Measurements from ENCODE around the gene CD2BP2. TPM values are rescaled to one million over a fixed set of nuclear protein-coding genes. Genes with fewer than 3 reads are reported as not detected.

Gene CD2BP2
- total RNA-seq, 1 experiment from 2014 or later = 30.0 TPM

DNA sequence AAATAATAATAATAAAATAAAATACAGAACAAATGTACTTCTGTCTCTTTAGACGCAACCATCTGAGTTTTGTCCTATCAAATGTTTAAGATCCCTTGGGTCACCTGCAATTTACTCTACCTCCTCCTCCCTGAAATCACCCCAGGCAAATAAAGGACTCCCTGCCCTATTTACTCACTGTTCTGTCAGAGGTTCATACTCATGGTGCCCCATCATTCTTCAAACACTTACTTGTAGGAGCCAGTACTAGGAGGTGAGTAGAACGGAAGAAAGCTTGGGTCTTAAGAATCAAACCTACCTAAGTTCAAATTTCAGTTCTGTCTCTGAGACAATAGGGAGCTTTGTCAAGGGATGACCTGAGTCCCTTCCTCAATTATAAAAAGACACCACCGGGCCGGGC lies 11.4 kb upstream of the CD2BP2 start:
- Histone ChIP-seq H2AFZ (ENCODE audit: low read length) (no peak overlapping the region), H3K36me3 (ENCODE audit: low read depth, low read length) (no peaks in the 10 kb centered on the region; the same call in 1 of the 2 replicates), H3K27me3 (ENCODE audit: low read length) (no peaks in the 10 kb centered on the region), H3K27ac (ENCODE audit: low read length) (peak overlapping the region; percentile 55), H3K79me2 (ENCODE audit: low read length) (peaks cover 75% of the 10 kb centered on the region), H3K9me2 (replicated peaks; ENCODE audit: low read length) (no peaks in the 10 kb centered on the region), H3K4me3 (ENCODE audit: low read length) (peak overlapping the region; percentile 94), H3F3A (ENCODE audit: low read length, unreplicated experiment) (no peaks in the 10 kb centered on the region), H3K9me3 (ENCODE audit: low read length) (no peaks in the 10 kb centered on the region), H3K9ac (ENCODE audit: low read length) (no peak overlapping the region; the same call in 1 of the 2 replicates), H3K4me2 (ENCODE audit: low read length) (peak overlapping the region; percentile 100), H3K4me1 (ENCODE audit: insufficient read depth, low read length) (peaks cover 19% of the 10 kb centered on the region), H4K20me1 (ENCODE audit: low read length) (peaks cover 19% of the 10 kb centered on the region)
- ATAC-seq (peak; percentile 1; the same call in 1 of the 2 replicates), DNase-seq (peak; percentile 67)
- CTCF ChIA-PET = no interaction called here
- POLR2A ChIA-PET (ENCODE audit: unreplicated experiment) = no interaction called here
- BruUV-seq (replicated peaks) = no TSS peak
- intact Hi-C loops (cut with micrococcal nuclease) = loop anchor here (5.0 kb wide), 1 partner anchor 41 kb away; the partner anchor contains the start of gene ZNF771
- TF ChIP-seq, protein P1, sequence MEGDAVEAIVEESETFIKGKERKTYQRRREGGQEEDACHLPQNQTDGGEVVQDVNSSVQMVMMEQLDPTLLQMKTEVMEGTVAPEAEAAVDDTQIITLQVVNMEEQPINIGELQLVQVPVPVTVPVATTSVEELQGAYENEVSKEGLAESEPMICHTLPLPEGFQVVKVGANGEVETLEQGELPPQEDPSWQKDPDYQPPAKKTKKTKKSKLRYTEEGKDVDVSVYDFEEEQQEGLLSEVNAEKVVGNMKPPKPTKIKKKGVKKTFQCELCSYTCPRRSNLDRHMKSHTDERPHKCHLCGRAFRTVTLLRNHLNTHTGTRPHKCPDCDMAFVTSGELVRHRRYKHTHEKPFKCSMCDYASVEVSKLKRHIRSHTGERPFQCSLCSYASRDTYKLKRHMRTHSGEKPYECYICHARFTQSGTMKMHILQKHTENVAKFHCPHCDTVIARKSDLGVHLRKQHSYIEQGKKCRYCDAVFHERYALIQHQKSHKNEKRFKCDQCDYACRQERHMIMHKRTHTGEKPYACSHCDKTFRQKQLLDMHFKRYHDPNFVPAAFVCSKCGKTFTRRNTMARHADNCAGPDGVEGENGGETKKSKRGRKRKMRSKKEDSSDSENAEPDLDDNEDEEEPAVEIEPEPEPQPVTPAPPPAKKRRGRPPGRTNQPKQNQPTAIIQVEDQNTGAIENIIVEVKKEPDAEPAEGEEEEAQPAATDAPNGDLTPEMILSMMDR (conservative IDR thresholded peaks at IDR 0.05; ENCODE audit: low read depth, low read length) = no peak
- TF ChIP-seq EZH2phosphoT487 (IDR thresholded peaks at IDR 0.05; ENCODE audit: borderline replicate concordance, low read length) (no peak), EZH2 (IDR thresholded peaks at IDR 0.05; ENCODE audit: low read length, unreplicated experiment) (no peak)

DNA sequence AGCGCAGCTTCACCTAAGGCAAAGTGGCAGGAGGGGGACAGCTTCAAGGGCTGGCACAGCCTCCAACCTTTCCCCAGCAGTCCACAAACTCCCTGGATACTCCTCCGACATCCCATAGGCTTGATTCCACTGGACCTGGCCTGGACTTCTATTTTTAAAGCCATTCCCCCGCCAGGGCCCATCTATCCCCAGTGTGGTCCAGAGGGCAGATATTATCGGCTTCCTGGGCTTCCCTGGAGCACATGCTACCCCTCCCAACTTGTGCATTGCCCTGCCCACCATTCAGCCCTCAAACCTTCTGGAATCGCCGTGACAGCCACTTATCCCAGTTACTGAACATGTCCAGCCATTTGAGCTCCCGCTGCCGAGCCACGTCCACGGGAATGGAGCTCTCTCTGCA lies 10.1 kb upstream of the CD2BP2 start:
- TF ChIP-seq, protein P1 (conservative IDR thresholded peaks at IDR 0.05; ENCODE audit: low read depth, low read length) = no peak
- TF ChIP-seq EZH2 (IDR thresholded peaks at IDR 0.05; ENCODE audit: low read length, unreplicated experiment) (no peak), EZH2phosphoT487 (IDR thresholded peaks at IDR 0.05; ENCODE audit: borderline replicate concordance, low read length) (no peak)
- no peak overlapping the region for H2AFZ ChIP-seq (ENCODE audit: low read length)
- no peak overlapping the region for H3K9ac ChIP-seq (ENCODE audit: low read length)
- POLR2A ChIA-PET (ENCODE audit: unreplicated experiment) = no interaction called here
- DNase-seq = no peak
- no peak overlapping the region for H3K4me3 ChIP-seq (ENCODE audit: low read length)
- no peaks in the 10 kb centered on the region for H3K27me3 ChIP-seq (ENCODE audit: low read length)
- no peaks in the 10 kb centered on the region for H3K9me3 ChIP-seq (ENCODE audit: low read length)
- peaks cover 15% of the 10 kb centered on the region for H3K4me1 ChIP-seq (ENCODE audit: insufficient read depth, low read length)
- BruUV-seq (replicated peaks) = no TSS peak
- H3K36me3 ChIP-seq (ENCODE audit: low read depth, low read length) = no peaks in the 10 kb centered on the region; the same call in 1 of the 2 replicates
- H3K9me2 ChIP-seq (replicated peaks; ENCODE audit: low read length) = no peaks in the 10 kb centered on the region
- peaks cover 78% of the 10 kb centered on the region for H3K79me2 ChIP-seq (ENCODE audit: low read length)
- CTCF ChIA-PET = no interaction called here
- intact Hi-C loops (cut with micrococcal nuclease) = loop anchor here (5.0 kb wide), 1 partner anchor 42 kb away; the partner anchor contains the start of gene ZNF771
- H3F3A ChIP-seq (ENCODE audit: low read length, unreplicated experiment) = no peaks in the 10 kb centered on the region
- no peak overlapping the region for H3K27ac ChIP-seq (ENCODE audit: low read length)
- ATAC-seq = no peak
- H4K20me1 ChIP-seq (ENCODE audit: low read length) = peaks cover 19% of the 10 kb centered on the region
- H3K4me2 ChIP-seq (ENCODE audit: low read length) = no peak overlapping the region

DNA sequence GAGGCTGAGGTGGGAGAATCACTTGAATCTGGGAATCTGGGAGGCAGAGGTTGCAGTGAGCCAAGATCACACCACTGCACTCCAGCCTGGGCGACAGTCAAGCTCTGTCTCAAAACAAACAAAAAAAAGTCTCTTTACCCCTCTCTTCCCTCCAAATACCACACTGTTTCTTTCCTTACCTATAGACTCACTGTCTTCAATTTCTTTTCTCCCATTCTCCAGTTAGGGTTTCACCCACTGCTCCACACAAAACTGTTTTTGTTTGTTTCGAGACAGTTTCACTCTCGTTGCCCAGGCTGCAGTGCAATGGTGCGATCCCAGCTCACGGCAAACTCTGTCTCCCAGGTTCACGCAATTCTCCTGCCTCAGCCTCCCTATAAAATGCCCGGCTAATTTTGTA lies 6.1 kb upstream of the CD2BP2 start:
- Histone ChIP-seq H3K9me3 (ENCODE audit: low read length) (no peaks in the 10 kb centered on the region), H3K79me2 (ENCODE audit: low read length) (peaks cover 44% of the 10 kb centered on the region), H3K27me3 (ENCODE audit: low read length) (no peaks in the 10 kb centered on the region), H2AFZ (ENCODE audit: low read length) (no peak overlapping the region), H4K20me1 (ENCODE audit: low read length) (no peaks in the 10 kb centered on the region), H3K36me3 (ENCODE audit: low read depth, low read length) (no peaks in the 10 kb centered on the region; the same call in 1 of the 2 replicates), H3K27ac (ENCODE audit: low read length) (no peak overlapping the region), H3K9me2 (replicated peaks; ENCODE audit: low read length) (no peaks in the 10 kb centered on the region), H3F3A (ENCODE audit: low read length, unreplicated experiment) (no peaks in the 10 kb centered on the region), H3K4me3 (ENCODE audit: low read length) (no peak overlapping the region), H3K4me2 (ENCODE audit: low read length) (no peak overlapping the region), H3K9ac (ENCODE audit: low read length) (no peak overlapping the region), H3K4me1 (ENCODE audit: insufficient read depth, low read length) (no peaks in the 10 kb centered on the region)
- CTCF ChIA-PET = no interaction called here
- DNase-seq = no peak
- ATAC-seq = no peak
- BruUV-seq (replicated peaks) = no TSS peak
- intact Hi-C loops (cut with micrococcal nuclease) = no loop called here
- TF ChIP-seq EZH2phosphoT487 (IDR thresholded peaks at IDR 0.05; ENCODE audit: borderline replicate concordance, low read length) (no peak), EZH2 (IDR thresholded peaks at IDR 0.05; ENCODE audit: low read length, unreplicated experiment) (no peak)
- TF ChIP-seq, protein P1 (conservative IDR thresholded peaks at IDR 0.05; ENCODE audit: low read depth, low read length) = no peak
- POLR2A ChIA-PET (ENCODE audit: unreplicated experiment) = no interaction called here

All from PC-3 (cell line).